SK-N-SH treated with all-trans-retinoic acid at 6 μM for 48 hours (cell line): ENCODE data around the gene CCDC197.

Experiments used
- ATAC-seq: fragments of 200-7000 bp; cut with Tn5 transposase; 3 replicates; pipeline ENCODE4 v1.9.1; 2020; ENCODE audit warnings: mild to moderate bottlenecking, moderate library complexity
- ARNTL ChIP-seq: fragments of 450-650 bp; formaldehyde crosslinking; IDR thresholded peaks from 2 replicates; pipeline ENCODE4 v1.5.0; 2020; ENCODE audit warnings: low read depth, mild to moderate bottlenecking, moderate library complexity, borderline replicate concordance
- BACH2 ChIP-seq: fragments of 250-450 bp; sonication (Bioruptor Pico); IDR thresholded peaks from 2 replicates; pipeline ENCODE4 v1.9.0; 2021; ENCODE audit warnings: mild to moderate bottlenecking, borderline replicate concordance
- CREB5 ChIP-seq: fragments of 250-450 bp; sonication (Bioruptor Pico); IDR thresholded peaks from 2 replicates; pipeline ENCODE4 v1.5.1; 2020; ENCODE audit warnings: low read depth, mild to moderate bottlenecking, moderate library complexity
- CSDC2 ChIP-seq: fragments of 250-450 bp; sonication (Bioruptor Pico); IDR thresholded peaks from 2 replicates; pipeline ENCODE4 v1.5.0; 2020; ENCODE audit warnings: mild to moderate bottlenecking, moderate library complexity
- CSRNP3 ChIP-seq: fragments of 250-450 bp; sonication (Bioruptor Pico); IDR thresholded peaks from 2 replicates; pipeline ENCODE4 v1.5.1; 2021; ENCODE audit warnings: mild to moderate bottlenecking, moderate library complexity
- ESRRG ChIP-seq: fragments of 250-450 bp; sonication (Bioruptor Pico); IDR thresholded peaks from 2 replicates; pipeline ENCODE4 v1.6.1; 2021; ENCODE audit warnings: mild to moderate bottlenecking
- GLIS3 ChIP-seq: fragments of 250-450 bp; sonication (Bioruptor Pico); IDR thresholded peaks from 2 replicates; pipeline ENCODE4 v1.5.0; 2020; ENCODE audit warnings: mild to moderate bottlenecking, moderate library complexity
- ISL1 ChIP-seq: fragments of 250-450 bp; sonication (Bioruptor Pico); IDR thresholded peaks from 2 replicates; pipeline ENCODE4 v2.1.2; 2022; ENCODE audit warnings: mild to moderate bottlenecking, moderate library complexity
- OSR1 ChIP-seq: fragments of 250-450 bp; sonication (Bioruptor Pico); IDR thresholded peaks from 2 replicates; pipeline ENCODE4 v1.8.0; 2022; ENCODE audit warnings: moderate library complexity, mild to moderate bottlenecking, inconsistent platforms
- PPARA ChIP-seq: fragments of 250-450 bp; sonication (Bioruptor Pico); IDR thresholded peaks from 2 replicates; pipeline ENCODE4 v1.5.0; 2020; ENCODE audit warnings: mild to moderate bottlenecking, borderline replicate concordance
- RARB ChIP-seq: fragments of 250-450 bp; sonication (Bioruptor Pico); IDR thresholded peaks from 2 replicates; pipeline ENCODE4 v1.8.0; 2021; ENCODE audit warnings: mild to moderate bottlenecking, moderate library complexity
- SNAI2 ChIP-seq: fragments of 250-450 bp; sonication (Bioruptor Pico); IDR thresholded peaks from 2 replicates; pipeline ENCODE4 v1.5.0; 2020; ENCODE audit warnings: mild to moderate bottlenecking, moderate library complexity
- TCF4 ChIP-seq: fragments of 250-450 bp; sonication (Bioruptor Pico); IDR thresholded peaks from 2 replicates; pipeline ENCODE4 v1.8.0; 2021; ENCODE audit warnings: mild to moderate bottlenecking, moderate library complexity, borderline replicate concordance
- TOX ChIP-seq: fragments of 250-450 bp; sonication (Bioruptor Pico); IDR thresholded peaks from 2 replicates; pipeline ENCODE4 v1.8.0; 2021; ENCODE audit warnings: mild to moderate bottlenecking, moderate library complexity, borderline replicate concordance
- ZFP3 ChIP-seq: fragments of 250-450 bp; sonication (Bioruptor Pico); IDR thresholded peaks from 2 replicates; pipeline ENCODE4 v1.5.0; 2020; ENCODE audit warnings: mild to moderate bottlenecking, moderate library complexity
- ZFP30 ChIP-seq: fragments of 450-650 bp; formaldehyde crosslinking; IDR thresholded peaks from 2 replicates; pipeline ENCODE4 v1.5.0; 2022; ENCODE audit warnings: mild to moderate bottlenecking, moderate library complexity
- ZNF565 ChIP-seq: fragments of 450-650 bp; formaldehyde crosslinking; conservative IDR thresholded peaks from 2 replicates; pipeline ENCODE4 v1.5.0; 2020; ENCODE audit warnings: low read depth, mild to moderate bottlenecking, moderate library complexity
- ZNF70 ChIP-seq: fragments of 450-650 bp; formaldehyde crosslinking; IDR thresholded peaks from 2 replicates; pipeline ENCODE4 v1.5.0; 2020; ENCODE audit warnings: mild to moderate bottlenecking, moderate library complexity
- ZNF8 ChIP-seq: fragments of 450-650 bp; formaldehyde crosslinking; IDR thresholded peaks from 2 replicates; pipeline ENCODE4 v1.5.0; 2020; ENCODE audit warnings: mild to moderate bottlenecking, moderate library complexity
- TF ChIP-seq, protein P1 (sequence below): fragments of 250-450 bp; sonication (Bioruptor Pico); IDR thresholded peaks from 2 replicates; pipeline ENCODE4 v1.8.0; 2021; ENCODE audit warnings: low read depth, mild to moderate bottlenecking, moderate library complexity, borderline replicate concordance

Gene CCDC197

GRCh38 chr14:94049625-94050023 is 52.5 kb downstream of the CCDC197 start:
- no peak for ATAC-seq
- TF ChIP-seq PPARA (CRISPR knock-in tag) (no peak), GLIS3 (CRISPR knock-in tag) (no peak), CREB5 (CRISPR knock-in tag) (no peak), OSR1 (CRISPR knock-in tag) (no peak), SNAI2 (no peak), CSRNP3 (no peak), ZNF8 (no peak), TCF4 (CRISPR knock-in tag) (no peak), TOX (CRISPR knock-in tag) (no peak), ZFP3 (no peak), ISL1 (CRISPR knock-in tag) (no peak), ARNTL (CRISPR knock-in tag) (no peak)
- TF ChIP-seq, protein P1, sequence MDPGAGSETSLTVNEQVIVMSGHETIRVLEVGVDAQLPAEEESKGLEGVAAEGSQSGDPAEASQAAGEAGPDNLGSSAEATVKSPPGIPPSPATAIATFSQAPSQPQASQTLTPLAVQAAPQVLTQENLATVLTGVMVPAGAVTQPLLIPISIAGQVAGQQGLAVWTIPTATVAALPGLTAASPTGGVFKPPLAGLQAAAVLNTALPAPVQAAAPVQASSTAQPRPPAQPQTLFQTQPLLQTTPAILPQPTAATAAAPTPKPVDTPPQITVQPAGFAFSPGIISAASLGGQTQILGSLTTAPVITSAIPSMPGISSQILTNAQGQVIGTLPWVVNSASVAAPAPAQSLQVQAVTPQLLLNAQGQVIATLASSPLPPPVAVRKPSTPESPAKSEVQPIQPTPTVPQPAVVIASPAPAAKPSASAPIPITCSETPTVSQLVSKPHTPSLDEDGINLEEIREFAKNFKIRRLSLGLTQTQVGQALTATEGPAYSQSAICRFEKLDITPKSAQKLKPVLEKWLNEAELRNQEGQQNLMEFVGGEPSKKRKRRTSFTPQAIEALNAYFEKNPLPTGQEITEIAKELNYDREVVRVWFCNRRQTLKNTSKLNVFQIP (CRISPR knock-in tag): no peak

- ATAC-seq: no peak
- TF ChIP-seq ESRRG (no peak), GLIS3 (CRISPR knock-in tag) (no peak), OSR1 (CRISPR knock-in tag) (no peak)
Measured at GRCh38 chr14:94050231-94050880, 53.3 kb downstream of the CCDC197 start.

- no peak for TF ChIP-seq PPARA (CRISPR knock-in tag)
- no peak for TF ChIP-seq ARNTL (CRISPR knock-in tag)
- no peak for TF ChIP-seq ZNF8
- TF ChIP-seq ISL1 (CRISPR knock-in tag): no peak
- no peak for TF ChIP-seq SNAI2
- no peak for TF ChIP-seq CSDC2 (CRISPR knock-in tag)
- no peak for TF ChIP-seq ZNF565 (CRISPR knock-in tag)
- ATAC-seq: peak; percentile 60
Measured at GRCh38 chr14:94051115-94051514, 54.0 kb downstream of the CCDC197 start.

- ATAC-seq: no peak
- TF ChIP-seq CREB5 (CRISPR knock-in tag): no peak
- TF ChIP-seq BACH2: no peak
- TF ChIP-seq TCF4 (CRISPR knock-in tag): no peak
Measured at GRCh38 chr14:94051779-94052178, 54.7 kb downstream of the CCDC197 start.

GRCh38 chr14:94052199-94052598 is 55.1 kb downstream of the CCDC197 start:
- TF ChIP-seq ZFP3 (no peak), PPARA (CRISPR knock-in tag) (no peak), OSR1 (CRISPR knock-in tag) (no peak), ARNTL (CRISPR knock-in tag) (no peak), ZNF565 (CRISPR knock-in tag) (no peak), RARB (CRISPR knock-in tag) (no peak), ZFP30 (CRISPR knock-in tag) (no peak), ZNF70 (CRISPR knock-in tag) (no peak), SNAI2 (no peak), BACH2 (no peak), CSDC2 (CRISPR knock-in tag) (no peak), CREB5 (CRISPR knock-in tag) (no peak), CSRNP3 (no peak), TOX (CRISPR knock-in tag) (no peak), ESRRG (no peak), ZNF8 (no peak)
- TF ChIP-seq, protein P1 (CRISPR knock-in tag): no peak
- no peak for ATAC-seq
